Activated CD8-positive, alpha-beta memory T cell treated with anti-CD3 and anti-CD28 coated beads, Interleukin-2, amount 50 U/mL, for 24 hours (primary cell): Measurements from ENCODE around the gene LSM7.

Experiments
- DNase-seq: peaks from one replicate; pipeline ENCODE4 v3.0.0-alpha.2; 2020; ENCODE audit errors: extremely low read depth

The LSM7 gene

GRCh38 chr19:2278459-2279158 lies 49.8 kb downstream of the LSM7 start:
- no peak for DNase-seq

GRCh38 chr19:2277138-2277537 lies 51.2 kb downstream of the LSM7 start:
- no peak for DNase-seq

DNA sequence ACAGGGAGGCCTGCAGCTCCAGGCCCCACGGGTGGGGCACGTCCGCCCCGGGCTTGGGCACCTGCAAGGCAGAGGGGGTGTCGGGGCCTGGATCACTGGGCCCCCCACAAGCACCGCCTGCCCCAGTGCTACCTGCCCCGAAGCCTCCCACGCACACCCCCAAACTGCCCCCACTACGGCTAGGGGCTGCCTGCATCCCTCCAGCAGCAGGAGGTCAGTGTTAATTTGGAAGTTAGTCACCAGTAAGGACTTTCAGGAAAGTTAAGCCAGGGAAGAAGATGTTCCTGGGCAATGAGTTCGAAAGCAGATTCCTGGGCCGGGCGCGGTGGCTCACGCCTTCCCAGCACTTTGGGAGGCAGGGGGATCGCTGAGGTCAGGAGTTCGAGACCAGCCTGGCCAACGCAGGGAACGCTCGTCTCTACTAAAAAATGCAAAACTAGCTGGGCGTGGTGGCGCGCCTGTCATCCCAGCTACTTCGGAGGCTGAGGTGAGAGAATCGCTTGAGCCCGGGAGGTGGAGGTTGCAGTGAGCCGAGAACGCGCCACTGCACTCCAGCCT lies 51.9 kb downstream of the LSM7 start:
- DNase-seq = no peak

- no peak for DNase-seq
Measured at GRCh38 chr19:2275588-2276428, 52.6 kb downstream of the LSM7 start.

DNA sequence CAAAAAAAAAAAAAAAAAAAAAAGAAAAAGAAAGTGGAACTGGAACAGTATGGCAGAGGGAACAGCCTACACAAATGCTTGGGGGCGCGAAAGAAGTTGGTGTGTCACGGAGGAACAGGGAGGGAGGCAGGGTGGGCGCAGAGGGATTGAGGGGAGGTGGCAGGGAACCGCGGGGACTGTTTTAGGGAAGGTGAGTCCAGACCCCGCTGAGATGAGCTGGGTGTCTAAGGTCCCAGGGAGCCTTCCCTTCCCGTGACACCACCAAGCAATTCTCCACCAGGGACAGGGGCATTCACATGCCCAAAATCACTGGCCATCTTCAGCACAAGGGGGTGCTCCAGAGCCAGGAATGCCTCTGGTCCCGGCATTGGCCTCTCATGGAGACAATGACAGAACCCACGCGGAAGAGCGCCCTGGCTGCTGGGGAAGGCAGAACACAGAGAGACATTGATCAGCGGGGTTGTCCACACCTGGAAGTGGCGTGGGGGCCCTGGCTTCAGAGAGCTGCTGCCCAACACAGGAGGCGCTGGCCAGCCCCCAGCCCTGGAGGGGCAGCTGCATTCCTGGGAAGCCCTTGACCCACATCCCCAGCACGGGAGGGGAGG lies 53.4 kb downstream of the LSM7 start:
- no peak for DNase-seq

- DNase-seq = no peak
Measured at GRCh38 chr19:2274185-2274711, 54.1 kb downstream of the LSM7 start.

DNA sequence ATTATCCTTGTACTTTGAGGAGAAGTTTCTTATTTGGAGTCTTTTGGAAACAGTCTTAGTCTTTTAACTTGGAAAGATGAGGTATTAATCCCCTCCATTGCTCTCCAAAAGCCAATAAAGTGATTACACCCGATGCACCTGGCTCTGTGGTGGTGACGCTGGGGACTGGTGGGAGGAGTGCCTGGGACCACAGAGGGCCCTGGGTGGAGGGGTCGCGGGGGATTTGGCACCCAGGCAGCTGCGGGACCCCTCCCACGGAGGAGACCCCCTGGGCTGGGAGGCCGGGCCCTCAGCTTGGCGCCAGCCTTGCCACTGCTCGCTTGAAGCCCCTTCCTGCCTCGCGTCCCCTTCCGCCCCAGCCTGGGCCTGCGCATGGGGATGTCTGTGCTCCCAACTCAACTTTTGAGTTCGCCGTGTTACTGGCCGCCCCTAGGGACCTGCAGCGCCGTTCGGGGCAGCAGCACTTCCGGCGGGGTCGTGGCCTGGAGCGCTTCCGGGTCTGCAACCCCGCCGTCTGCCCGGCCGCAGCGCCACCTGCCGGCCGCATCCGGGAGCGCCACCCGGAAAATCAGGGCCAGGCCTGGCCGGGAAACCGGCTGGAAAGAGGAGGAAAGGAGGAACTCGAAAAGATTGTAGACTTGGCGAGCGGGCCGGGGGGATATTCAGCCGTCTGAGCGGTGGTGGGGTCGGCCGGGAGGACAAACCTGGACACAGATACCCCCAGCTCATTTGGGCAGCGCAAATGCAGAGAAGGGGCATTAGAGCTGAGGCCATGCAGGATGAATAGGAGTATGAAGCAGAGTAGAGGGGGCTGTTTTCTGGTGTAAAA lies 54.8 kb downstream of the LSM7 start:
- DNase-seq = no peak
